Peyer's patch (tissue), 4 donors: ENCODE data around the gene COL27A1.

Experiments used
- CTCF ChIP-seq, 6 experiments: fragments of 450-650 bp in 4 of 6; fragments of 200-600 bp in 2 of 6; sonication (generic) in 1 of 6; IDR thresholded peaks; one replicate each; pipeline ENCODE4 v1.5.1; 2017 to 2019; ENCODE audit warnings: antibody characterized with exemption in 6 of 6, mild to moderate bottlenecking in 3 of 6, moderate library complexity in 1 of 6
- POLR2A ChIP-seq, 2 donors: fragments of 450-650 bp; IDR thresholded peaks; one replicate each; pipeline ENCODE4 v1.5.1; 2017; ENCODE audit warnings: antibody characterized with exemption in 2 of 2, mild to moderate bottlenecking in 2 of 2, moderate library complexity in 2 of 2

- TF ChIP-seq CTCF (IDR thresholded peaks at IDR 0.05) (no peak), POLR2A (IDR thresholded peaks at IDR 0.05) (no peak)
Measured at GRCh38 chr9:114205171-114206015, 50.1 kb downstream of the COL27A1 start.
